ENCODE data around the gene TEKT5.
"Not testable (repeated sequence)": the region's sequence is repeated elsewhere in the genome, so short reads cannot be mapped to it uniquely, and the experiment has no call there.

Gene TEKT5

GRCh38 chr16:10694830-10695229, at the start of gene TEKT5:
Gene TEKT5 (minus strand): TSS chr16:10694930. CDS start chr16:10694873, 57 bp downstream.
- DNase-seq: no peak

DNA sequence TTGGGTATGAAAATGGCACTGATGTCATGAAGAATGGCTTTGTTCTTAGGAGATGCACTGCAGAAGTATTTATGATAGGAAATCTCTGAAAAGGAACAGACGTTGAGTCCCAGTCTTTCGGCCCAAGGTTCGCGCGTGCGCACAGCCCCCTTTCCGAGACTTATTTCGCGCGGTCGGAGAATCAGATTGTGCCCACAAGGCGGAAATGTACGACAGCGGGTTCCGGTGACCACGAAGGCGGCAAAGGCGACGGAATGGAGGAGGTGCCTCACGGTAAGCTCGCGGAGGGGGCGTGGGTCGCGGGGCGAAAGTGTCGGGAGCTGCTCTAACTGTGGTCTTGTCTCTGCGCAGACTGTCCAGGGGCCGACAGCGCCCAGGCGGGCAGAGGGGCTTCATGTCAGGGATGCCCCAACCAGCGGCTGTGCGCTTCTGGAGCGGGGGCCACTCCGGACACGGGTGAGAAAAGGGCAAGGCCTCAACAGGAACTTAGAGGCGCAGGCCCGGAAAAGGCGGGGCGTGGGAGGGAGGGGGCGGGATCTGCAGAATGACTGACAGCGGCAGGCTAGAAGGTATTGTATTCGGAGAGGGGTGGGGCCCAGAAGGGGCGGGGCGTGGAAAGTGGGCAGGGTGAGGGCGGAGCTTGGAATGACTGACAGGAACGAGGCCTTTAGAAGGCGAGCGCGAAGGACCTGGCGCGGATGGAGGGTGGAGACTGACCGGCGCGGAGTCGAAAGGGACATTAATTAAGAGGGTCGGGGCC, 49.1 kb upstream of the TEKT5 start, which contains the start of gene NUBP1:
Gene NUBP1, plus strand, starts transcription at position 233 of the 760 bp plus-strand sequence. Its CDS starts 22 bp downstream, at position 255.
- peak; percentile 97 for DNase-seq

DNA sequence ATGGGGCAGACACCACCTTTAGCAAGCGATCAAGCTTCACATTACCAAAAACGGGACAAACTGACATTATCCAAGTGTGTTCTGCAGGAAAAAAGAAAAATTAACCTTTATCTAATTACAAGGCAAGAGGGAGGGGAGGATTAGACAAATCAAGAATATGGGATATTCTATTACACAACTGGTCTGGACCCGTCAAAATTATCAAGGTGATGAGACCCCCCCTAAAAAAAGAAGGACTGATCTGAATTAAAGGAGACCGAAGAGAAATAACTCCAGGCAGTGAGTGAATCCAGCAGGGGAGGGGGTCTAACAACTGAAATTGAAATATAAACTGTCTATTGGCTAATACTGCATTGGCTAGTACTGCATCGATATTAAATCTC, 48.5 kb upstream of the TEKT5 start:
- DNase-seq: no peak

DNA sequence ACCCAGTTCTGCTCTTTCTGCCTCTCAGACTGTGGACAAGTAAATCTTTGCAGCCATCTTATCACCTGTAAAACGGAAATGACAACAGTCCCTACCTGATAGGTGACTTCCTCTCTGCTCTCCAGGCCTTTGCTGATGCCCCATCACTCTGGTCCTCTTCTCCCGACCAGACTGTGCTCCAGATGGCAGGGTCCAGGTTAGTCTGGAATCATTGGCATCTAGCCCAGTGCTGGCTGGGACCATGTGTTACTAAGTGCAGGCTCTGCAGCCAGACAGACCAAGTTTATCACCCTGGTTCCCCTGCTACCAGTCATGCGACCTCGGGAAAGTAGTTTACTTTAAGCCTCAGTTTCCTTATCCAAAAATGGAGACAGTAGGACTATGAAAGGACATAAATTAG, 47.1 kb upstream of the TEKT5 start:
- peak; percentile 43 for DNase-seq

- DNase-seq: not testable (repeated sequence)
These were observed 46.5 kb upstream of the TEKT5 start for GRCh38 chr16:10741249-10741648.

DNA sequence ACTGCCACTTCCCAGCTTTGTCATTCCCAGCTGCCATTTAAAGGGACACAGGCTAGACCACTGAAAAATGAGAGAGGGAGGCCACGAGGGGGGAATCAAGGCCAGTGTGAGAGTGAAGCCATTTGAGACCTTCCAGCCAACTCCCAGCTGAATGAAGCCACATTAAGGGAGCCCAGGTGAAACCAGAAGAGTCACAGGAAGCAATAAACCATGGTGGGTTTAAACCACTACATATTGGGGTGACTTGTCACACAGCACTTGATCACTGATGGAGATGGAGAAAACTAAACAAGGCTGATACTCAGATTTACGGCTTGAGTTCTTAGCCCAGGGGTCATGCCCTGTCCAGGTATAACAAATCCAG, 46.1 kb upstream of the TEKT5 start:
- no peak for DNase-seq

DNA sequence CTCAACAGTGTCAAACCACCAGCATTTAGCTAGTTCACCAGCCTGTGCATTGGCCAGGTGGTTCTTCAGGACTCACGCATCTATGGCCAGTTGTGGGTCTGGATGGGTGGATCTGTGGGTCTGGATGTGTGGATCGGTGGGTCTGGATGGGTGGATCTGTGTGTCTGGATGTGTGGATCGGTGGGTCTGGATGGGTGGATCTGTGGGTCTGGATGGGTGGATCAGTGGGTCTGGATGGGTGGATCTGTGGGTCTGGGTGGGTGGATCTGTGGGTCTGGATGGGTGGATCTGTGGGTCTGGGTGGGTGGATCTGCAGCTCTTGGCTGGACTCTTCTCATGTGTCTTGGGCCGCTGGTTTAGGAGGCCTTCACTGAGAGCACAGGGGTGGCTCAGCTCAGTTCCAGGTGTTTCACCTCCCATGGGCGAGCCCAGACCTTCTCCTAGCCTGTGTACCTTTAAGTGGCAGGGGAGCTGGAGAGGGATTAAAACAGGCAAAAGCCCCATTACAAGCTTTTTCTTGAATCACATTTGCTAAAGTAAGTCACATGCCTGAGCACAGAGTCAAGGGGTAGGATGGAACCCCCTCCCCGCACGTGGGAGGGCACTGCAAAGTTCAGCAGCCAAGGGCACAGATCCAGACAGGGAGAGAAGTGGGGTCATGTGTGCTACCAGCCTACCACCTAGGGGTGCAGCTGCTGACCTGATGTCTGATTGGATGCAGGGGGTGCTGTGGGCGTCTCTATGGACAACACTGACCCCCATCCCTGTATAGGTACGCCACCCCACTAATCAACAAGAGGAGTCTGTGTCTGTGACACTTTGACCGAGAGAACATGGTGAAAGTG, 45.5 kb upstream of the TEKT5 start:
- DNase-seq: no peak

- DNase-seq: peak; percentile 72
These were observed 43.7 kb upstream of the TEKT5 start for GRCh38 chr16:10738231-10739077.

DNA sequence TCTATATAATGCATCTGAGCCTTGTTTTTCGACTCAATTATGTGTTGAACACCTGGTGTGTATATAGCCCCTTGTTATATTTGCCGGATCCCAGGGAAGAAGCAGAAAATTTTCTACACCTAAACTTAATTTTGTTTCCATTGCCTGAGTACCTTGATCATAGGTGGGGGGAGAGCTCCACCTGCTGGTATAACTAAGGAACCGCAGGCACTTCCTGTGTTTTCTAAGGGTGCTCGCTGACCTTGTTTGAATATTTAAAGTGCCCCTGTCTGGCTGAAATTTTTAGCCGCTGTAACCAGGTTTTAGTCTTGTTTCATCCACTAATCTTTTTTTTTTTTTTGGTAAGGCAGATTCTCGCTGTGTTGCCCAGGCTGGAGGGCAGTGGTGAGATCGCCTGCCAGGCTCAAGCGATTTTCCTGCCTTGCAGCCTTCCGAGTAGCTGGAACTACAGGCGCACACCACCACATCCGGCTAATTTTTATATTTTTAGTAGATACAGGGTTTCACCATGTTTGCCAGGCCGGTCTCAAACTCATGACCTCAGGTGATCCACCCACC, 42.4 kb upstream of the TEKT5 start:
- peak; percentile 68 for DNase-seq

DNA sequence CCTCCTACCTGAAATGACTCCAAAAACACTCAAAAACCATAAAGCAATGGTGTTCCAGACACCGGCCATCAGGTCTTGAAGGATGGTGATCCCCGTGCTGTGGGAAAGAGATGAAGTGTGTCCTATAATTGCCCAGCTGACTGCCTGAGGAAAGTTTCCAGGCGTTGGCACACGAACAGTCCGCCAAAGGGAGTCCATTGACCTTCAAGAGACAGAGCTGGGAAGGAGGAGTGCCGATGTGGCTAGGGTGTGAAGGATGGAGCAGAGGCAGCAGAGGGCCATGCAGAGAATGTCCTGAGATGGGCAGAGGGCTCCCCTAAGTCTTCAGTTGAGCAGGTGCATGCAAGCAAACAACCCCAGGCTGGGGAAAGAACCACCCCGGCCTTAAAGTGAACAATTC, 37.1 kb upstream of the TEKT5 start:
- no peak for DNase-seq

- peak; percentile 41 for DNase-seq
These were observed 34.6 kb upstream of the TEKT5 start for GRCh38 chr16:10729104-10730048.

- DNase-seq: no peak
These were observed 33.5 kb upstream of the TEKT5 start for GRCh38 chr16:10728003-10728887.

DNA sequence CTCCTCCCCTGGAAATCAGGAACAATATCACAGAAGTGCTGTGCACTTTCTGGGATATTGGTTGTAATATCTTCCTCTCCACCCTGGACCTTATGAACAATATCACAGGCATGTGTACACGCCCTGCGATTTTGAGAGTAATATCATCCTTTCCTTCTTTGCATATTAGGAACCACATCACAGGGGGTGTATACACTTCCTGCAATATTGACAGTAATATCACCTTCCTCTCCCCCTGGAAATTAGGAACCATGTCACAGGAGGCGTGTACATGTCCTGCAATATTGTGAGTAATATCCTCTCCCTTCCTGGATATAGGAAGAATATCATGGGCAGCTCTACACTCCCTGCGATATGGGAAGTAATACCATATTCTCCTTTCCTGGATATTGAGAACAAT, 14.2 kb upstream of the TEKT5 start:
- DNase-seq: no peak

DNA sequence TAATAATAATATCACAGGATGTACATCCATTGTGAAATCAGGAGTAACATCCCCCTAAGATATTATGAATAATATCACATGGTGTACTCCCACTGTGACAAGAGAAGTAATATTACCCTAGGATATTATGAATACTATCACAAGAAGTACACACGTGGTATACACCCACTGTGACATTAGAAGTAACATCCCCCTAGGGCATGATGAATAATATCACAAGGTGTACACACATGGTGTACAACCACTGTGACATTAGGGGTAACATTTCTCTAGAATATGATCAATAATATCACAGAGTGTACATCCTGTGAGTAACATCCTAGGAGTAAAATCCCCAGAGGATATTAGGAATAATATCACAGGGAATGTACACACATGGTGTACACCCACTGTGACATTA, 5.0 kb upstream of the TEKT5 start:
- no peak for DNase-seq

DNA sequence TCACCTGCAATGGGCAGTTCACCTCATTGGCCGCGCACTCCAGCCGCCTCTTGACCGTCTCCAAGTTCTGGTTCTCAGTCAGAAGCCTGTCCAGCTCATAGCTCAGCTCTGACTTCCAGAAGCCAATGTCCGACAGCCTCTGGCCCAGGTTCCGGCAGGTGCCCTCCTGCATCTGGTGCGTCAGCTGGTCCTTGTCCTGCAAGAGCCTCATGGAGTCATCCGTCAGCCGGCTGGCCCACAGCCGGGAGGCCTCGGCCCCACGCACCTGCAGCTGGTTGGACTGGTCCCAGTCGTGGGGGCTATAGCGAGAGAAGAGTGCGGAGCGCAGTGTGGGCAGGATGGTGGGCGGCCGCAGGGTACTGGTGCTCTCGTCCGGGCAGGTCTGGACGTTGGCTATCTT, 424 bp downstream of the TEKT5 start:
- no peak for DNase-seq

DNA sequence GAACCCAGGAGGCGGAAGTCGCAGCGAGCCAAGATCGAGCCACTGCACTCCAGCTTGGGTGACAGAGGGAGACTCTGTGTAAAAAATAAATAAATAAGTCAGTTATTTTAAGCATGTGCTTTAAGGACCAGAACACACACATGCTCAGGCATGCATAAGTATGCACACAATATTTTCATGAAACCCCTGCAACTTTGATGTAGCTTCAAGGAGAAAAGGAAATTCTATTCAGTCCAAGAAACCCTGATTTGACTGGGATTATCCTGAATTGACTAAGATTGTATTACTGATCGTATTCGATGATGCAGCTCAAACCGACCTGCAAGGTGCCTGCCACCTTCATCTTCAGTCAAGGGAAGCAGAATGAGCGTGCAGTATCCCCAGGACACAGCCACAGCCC, 841 bp downstream of the TEKT5 start:
- no peak for DNase-seq

DNA sequence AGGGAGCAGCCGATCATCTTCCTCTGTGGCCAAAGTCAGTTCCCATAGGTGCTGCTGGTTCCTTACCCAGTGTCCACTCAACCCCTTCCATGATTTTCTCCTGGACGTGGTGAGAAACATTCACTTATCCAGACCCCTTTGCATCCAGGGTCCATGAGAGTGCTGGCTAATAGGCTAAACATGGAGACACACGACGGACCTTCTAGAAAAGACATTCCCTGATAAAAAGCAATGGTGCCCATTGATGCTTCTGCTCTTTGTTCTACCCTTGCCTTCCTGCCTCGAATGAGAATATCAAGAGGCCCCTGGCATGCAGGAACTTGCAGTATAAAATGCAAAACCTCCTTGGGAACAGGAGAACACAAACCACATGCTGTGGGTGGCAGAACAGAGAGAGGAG, 2.3 kb downstream of the TEKT5 start:
- DNase-seq: no peak

DNA sequence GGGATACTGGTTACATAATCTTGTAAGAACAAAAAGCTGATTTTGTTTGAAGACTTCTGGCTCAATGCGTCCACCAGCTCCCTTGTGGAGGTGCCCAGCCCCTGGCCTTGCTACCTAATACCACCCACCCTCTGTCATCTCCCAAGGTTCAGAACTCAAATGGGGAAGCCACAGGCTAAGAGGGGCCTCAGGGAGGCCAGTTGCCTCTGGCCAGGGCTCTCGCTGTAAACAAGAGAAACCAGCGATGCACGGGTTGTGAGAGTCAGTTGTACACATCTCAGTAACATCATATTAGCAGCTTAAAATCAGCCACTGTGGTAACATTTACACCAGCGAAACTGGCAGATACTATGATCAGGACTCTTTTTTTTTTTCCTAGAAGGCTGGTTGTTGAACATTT, 6.0 kb downstream of the TEKT5 start:
- no peak for DNase-seq

GRCh38 chr16:10688291-10688690, 6.4 kb downstream of the TEKT5 start:
- no peak for DNase-seq

- DNase-seq: no peak
These were observed 9.0 kb downstream of the TEKT5 start for GRCh38 chr16:10685709-10686108.

Measured in fibroblast of upper back skin (primary cell).